Activated effector memory CD4-positive, alpha-beta T cell treated with anti-CD3 and anti-CD28 coated beads, Interleukin-2, amount 50 U/mL, for 16 hours (primary cell): Measurements from ENCODE around the gene RNPS1.
A peak's percentile ranks its signal among the peaks of the same experiment; 100 is the strongest.

Source experiments
- DNase-seq: peaks from one replicate; pipeline ENCODE4 v3.0.0-alpha.2; 2020

Gene RNPS1

DNA sequence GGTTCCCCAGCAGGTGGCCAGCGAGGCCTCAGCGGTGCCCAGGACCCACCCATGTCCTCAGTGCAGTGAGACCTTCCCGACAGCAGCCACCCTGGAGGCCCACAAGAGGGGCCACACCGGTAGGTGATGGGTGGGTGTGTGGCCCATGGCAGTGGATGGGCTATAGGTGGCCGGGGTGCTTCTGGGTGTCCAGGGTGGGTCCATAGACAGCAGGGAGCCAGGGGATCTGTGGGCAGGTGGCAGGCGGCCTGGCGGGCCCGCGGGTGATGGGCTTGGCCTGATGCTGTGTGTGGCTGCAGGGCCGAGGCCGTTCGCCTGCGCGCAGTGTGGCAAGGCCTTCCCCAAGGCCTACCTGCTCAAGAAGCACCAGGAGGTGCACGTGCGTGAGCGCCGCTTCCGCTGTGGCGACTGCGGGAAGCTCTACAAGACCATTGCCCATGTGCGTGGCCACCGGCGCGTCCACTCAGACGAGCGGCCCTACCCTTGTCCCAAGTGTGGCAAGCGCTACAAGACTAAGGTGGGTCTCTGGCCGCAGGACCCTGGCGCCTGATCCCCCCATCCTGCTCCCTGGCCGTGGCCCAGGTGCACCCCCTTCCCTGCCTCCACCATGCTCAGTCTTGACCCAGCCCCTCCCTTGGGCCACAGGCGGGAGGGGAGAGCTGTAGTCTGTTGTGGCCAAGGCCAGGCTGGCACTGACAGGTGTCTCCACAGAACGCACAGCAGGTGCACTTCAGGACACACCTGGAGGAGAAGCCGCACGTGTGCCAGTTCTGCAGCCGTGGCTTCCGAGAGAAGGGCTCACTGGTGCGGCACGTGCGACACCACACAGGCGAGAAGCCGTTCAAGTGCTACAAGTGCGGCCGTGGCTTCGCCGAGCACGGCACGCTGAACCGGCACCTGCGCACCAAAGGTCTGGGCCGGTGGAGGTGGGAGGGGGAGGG lies 33.8 kb downstream of the RNPS1 start:
- DNase-seq = no peak

DNA sequence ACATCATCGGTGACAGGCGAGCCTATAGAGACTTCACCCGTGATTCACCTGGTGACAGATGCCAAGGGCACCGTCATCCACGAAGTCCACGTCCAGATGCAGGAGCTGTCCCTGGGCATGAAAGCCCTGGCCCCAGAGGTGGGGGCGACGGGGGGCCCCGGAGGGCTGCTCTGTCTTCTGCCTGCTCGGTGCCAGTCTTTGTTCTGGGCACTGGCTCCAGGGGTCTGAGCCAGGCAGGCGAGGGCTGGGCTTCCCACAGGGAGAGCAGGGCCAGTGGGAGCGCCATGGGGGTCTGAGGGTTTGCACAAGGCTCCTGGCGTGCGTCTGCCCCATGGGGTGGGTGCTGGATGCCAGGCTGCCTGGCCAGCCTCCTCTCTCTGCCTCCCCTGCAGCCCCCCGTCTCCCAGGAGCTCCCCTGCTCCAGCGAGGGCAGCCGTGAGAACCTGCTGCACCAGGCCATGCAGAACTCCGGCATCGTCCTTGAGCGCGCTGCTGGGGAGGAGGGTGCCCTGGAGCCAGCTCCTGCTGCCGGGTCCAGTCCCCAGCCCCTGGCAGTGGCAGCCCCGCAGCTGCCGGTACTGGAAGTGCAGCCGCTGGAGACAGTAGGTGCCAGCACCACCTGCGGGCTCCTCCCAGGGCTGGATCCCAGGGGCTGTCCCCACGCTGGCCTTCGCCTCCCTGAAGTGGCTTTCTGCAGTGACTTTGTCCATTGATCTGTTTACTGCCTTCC lies 34.7 kb downstream of the RNPS1 start:
- DNase-seq = no peak

DNA sequence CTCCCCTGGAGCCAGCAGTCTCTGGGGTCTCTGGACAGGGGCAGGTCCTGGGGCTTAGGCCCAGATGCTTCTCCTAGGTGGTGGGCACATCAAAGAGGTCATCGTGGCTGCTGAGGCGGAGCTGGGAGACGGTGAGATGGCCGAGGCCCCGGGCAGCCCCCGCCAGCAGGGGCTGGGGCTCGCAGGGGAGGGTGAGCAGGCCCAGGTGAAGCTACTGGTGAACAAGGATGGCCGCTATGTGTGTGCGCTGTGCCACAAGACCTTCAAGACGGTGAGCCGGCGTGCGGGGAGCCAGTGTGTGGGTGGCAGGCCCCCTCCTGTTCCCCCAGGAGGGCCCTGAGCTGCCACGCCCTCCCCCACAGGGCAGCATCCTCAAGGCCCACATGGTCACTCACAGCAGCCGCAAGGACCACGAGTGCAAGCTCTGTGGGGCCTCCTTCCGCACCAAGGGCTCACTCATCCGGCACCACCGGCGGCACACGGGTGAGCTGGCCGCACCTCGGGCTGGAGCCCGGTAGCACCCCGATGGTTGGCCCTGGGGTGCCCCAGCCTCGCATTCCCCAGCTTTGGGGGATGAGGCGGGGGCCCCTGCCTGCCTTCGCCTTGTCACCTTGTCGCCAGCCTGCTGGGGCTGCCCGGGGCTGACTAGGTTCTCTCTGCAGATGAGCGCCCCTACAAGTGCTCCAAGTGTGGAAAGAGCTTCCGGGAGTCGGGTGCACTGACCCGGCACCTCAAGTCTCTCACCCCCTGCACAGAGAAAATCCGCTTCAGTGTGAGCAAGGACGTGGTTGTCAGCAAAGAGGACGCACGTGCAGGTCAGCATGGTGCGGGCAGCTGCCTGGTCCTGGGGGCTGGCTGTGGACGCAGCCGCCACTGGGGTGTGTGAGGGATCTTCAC lies 35.6 kb downstream of the RNPS1 start:
- DNase-seq = no peak

DNA sequence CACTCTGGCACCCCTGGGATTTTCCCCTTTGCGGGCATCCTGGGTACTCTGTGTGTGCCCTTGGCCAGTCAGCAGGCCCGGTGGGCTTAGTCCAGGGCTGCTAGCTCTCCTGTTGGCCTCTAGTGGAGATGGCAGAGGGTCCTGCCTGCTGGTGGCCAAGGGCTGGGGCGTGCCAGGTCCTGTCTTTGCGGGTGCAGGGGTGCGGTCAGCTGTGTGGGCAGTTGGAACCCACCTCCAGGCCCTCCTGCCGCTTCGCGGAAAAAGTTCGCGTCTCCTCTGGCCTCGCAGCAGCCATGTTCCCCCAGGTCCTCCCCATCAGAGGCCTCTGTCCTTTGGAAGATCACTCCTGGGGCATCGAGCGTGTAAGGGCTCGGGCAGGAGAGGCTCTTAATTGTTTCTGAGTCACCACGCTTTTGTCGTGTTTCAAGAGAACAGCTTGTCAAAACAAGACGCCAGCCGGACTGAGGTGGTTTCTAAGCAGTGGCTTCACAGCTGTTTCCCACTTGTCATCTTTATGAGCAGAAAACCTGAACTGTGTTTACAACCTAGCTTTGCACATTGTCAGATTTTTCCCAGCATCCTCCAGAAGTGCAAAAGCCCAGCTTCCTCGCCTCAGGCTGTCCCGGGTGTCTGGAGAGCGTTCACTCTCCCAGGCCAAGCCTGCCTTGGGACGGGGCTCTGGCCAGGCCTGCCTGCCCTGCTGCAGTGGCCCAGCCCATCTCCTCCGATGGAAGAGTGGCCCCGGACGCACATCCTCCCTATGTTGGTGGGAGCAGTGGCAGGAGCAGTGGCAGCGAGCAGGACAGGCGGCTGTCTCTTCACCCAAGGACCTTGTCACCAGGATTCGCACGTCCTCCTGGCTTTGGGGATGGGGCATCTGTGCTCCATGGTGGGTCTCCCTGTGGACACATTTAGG lies 36.7 kb downstream of the RNPS1 start:
- no peak for DNase-seq

DNA sequence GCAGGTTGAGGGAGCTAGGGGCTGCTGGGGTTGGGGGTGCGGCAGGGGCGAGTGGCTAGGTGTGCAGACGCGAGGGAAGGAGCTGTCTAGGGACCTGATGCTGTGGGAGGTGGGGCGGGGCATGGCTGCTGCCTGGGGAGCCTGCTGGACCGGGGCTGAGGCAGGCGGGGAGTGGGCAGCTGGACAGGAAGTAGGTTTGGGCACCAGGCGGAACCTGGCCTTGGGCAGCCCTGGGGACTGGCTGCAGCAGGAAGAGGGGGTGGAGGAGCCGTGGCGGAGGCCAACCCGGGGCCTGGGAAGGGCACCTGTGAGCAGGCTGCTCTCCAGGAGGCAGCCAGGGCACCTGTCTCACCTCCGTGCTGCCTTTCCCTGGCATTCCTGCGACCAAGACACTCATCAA lies 37.5 kb downstream of the RNPS1 start:
- DNase-seq = no peak

DNA sequence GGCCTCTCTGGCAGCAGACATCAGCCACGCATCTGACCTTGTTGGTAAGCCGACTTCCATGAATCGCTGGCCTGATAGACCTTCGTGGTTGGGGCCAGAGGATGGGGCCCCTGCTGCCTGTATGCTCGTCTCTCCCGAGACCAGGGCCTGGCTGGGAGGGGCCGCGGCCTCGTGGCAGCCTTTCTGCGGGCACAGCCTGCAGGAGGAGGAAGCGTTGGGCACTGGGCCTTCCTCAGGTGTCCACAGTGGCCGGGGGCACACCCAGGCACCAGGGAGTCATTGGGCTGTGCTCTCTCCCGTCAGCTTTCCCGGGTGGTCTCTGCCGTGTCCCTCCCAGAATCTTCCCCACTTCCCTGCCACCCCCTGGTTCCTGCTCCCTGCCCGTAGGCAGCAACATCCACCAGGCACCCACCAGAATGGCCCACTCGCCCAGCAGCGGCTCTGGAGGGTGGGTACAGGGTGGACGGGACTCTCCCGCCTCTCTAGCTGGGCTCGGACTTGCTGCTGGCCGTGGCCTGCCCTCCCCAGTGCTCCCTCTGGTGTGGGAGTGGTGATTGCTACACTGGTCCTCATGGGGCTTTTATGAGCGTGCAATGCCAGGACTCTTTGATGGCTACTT lies 38.2 kb downstream of the RNPS1 start:
- DNase-seq = no peak

DNA sequence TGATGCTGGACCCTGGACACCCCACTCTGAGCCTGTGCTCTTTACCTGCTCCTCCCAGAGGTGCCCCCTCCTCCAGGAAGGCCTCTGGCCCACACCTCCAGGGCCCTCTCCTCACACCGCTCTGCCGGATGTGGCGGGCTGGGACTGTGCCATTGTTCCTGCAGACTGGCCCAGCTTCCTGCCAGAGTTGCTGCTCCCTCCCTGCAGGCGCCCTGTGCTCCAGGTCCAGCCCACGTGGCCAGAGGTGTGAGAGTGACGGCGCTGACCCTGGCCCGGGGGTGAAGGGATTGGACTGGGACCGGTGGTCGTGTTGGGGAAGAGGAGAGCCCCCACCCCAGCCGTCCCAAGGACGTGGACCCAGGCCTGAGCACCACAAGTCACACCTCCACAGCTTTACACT lies 38.8 kb downstream of the RNPS1 start:
- no peak for DNase-seq

DNA sequence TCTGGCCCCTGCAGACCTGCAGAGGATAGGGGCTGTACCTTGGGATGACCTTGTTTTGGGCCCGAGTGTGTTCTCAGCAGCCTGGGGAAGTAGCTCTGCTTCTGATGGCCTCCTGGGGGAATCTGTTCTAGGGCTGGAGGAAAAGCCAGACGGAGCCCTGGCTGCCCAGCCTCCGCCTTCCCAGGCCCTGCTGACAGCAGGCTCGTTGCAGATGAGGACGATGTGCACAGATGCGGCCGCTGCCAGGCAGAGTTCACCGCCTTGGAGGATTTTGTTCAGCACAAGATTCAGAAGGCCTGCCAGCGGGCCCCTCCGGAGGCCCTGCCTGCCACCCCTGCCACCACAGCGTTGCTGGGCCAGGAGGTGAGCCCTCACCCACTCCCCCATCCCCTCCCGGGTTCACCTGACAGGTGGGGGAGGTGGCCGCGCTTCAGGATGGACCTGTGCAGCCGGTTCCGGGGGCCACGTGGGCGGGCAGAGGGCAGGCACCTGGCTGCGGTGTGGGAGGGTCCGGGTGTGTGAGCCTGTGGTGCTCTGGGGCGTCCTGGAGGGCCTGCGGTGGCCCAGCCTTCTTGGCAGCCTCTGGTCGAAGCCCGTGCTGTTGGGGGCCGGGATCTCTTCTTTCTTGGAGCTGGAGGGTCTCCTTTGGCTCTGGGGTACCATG lies 39.6 kb downstream of the RNPS1 start:
- DNase-seq = no peak

DNA sequence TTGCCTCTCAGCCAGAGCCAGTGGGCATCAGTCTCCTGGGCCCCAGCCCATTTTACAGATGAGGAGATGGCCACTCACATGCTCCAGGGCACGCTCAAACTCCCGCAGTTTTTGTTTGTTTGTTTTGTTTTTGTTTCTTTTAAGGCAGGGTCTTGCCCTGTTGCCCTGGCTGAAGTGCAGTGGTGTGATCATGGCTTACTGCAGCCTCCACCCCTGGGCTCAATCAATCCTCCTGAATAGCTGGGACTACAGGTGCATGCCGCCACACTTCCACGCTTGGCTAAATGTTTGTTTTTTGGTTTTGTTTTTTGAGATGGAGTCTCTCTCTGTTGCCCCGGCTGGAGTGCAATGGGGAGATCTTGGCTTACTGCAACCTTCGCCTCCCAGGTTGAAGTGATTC lies 41.0 kb downstream of the RNPS1 start:
- no peak for DNase-seq

DNA sequence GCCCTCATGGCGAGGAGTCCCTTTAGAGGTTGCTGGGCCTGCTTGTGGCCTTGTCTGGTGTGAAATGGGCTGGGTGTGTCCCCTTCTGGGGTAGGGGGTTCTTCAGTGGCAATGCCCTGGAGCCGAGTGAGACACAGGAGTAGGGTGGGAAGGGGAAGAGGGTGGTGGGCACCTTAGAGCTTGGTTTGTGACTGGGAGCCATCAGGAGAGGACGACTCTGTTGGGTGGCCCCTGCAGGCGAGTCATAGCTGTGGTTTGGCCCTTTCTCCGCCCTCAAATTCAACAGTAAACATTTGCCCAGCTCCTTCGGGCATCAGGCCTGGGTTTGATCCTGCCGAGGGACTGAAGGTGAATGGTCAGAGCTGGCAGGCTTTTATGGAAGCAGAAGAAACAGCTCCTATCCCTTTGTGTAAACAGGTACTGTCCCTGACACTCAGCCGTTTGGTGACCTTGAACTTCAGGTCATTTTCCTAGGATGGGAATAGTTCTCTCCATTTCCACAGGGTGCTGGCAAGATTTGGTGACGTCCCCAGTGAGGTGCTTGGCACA lies 41.6 kb downstream of the RNPS1 start:
- DNase-seq = no peak

DNA sequence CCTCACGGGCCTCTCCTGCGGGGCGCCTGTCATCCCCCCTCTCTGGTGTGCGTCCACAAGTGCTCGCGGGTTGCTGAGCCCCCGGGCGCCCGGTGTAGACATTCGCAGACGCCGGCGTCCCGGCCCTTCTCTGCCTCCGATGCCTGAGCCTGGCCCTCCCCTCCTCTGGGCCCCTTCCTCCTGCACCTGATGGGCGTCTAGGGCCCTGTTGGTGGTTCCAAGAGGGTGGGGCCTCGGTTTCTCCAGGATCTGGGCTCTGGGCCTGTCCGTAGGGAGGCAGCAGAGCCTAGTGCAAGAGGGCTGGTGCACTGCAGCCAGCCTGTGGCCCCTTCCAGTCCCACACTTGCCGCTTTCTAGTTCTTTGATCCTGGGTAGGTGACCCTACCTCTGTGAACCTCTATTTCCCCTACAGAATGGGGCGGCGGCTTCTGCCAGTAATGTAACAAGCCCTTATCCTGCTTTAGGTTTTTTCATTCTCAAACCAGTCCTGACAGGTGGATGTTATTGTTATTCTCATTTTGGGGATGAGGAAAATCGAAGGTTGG lies 43.9 kb downstream of the RNPS1 start:
- peak; percentile 75 for DNase-seq

DNA sequence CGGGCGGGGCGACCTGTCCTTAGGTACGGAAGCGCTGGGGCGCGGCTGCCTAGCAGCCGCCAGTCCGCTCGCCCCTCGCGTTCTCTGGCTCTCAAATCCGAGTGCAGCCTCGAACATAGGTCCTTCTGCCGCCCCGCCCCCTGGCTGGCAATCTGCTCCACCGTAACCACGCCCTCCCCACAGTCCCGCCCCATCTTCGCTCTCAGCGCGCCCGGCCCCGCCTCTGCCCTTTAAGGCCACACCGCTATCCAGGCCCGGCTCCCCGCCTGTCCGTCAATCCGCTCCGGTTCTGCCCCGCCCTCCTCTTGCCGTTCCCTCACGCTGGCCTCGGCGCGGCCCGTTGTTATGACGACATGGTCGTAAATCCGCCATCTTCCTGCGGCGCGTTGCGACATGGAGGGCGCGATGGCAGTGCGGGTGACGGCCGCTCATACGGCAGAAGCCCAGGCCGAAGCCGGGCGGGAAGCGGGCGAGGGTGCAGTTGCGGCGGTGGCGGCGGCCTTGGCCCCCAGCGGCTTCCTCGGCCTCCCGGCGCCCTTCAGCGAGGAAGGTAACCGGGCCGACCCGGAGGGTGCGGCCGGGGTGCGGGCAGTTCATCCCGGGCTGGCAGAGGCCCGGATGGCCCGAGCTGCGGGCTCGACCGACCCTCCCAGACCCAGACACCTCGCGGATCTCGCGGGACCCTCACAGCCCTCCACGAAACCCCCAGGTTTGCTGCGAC lies 44.5 kb downstream of the RNPS1 start, which contains the start of gene E4F1:
TSS of gene E4F1 (plus strand) at position 371 of the 721 bp plus-strand sequence. CDS start at position 394, 23 bp downstream.
- DNase-seq = peak; percentile 100

DNA sequence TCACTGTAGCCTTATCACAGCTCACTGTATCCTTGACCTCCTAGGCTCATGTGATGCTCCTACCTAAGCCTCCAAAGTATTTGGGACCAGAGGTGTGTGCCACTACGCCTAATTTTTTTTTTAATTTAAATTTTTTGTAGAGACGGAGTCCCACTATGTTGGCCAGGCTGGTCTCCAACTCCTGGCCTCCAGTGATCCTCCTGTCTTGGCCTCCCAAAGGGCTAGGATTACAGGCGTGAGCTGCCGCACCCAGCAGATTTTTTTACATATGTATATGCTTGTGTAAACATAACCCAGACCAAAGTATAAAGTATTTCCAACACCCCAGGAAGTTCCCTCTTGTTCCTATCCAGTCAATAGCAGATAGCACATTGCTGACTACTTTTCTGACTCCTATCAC lies 51.6 kb downstream of the RNPS1 start:
- DNase-seq = no peak

DNA sequence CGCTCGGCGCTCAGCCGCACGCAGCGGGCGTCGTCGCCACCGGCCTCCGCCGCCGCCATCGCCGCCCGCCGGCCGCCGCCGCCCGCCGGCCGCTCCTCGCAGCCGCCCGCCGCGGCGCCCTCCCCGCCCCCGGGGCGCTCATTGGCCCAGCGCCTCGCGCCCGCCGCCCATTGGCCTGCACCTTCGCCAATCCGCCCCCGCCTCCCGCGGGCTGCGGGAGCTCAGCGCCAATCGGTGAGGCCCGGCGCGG lies 53.3 kb downstream of the RNPS1 start, which contains the start of gene PGP:
TSS of gene PGP (minus strand) at position 122 of the 250 bp plus-strand sequence. CDS start at position 59, 63 bp downstream.
- DNase-seq = no peak

DNA sequence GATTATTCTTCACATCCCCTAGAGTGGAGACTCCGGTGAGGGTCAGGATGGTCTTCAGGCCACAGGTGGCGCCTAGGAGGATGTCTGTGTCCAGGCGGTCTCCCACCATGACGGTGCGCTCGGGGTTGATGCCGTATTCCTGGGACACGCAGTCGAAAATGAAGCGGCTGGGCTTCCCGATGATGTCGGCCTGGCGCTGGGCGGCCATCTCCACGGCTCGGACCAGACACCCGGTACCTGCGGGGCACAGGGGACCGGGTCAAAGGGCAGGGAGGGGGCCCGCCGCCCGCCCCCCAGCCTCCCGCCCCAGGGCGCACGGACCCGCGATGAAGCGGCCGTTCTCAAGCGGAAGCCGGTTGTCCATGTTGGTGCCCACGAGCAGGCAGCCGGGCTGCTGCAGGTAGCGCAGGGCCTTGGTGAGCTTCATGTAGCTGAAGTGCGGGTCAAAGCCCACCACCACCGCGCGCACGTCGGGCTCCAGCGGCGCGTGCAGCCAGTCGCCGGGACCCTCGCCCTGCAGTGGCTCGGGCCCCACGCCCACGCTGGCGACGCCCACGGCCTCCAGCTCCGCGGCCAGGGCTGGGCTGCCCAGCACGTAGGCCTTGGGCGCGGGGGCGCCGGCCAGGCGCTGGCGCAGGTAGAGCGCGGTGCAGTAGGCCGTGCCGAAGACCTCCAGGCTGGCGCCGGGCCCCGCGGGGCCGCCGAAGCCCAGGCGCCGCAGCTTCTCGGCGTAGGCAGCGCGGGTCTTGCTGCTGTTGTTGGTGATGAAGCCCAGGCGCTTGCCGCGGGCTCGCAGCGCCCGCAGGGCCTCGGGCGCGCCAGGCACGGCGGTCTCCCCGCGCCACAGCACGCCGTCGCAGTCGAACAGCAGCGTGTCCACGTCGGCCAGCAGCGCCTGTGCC lies 53.9 kb downstream of the RNPS1 start:
- no peak for DNase-seq

DNA sequence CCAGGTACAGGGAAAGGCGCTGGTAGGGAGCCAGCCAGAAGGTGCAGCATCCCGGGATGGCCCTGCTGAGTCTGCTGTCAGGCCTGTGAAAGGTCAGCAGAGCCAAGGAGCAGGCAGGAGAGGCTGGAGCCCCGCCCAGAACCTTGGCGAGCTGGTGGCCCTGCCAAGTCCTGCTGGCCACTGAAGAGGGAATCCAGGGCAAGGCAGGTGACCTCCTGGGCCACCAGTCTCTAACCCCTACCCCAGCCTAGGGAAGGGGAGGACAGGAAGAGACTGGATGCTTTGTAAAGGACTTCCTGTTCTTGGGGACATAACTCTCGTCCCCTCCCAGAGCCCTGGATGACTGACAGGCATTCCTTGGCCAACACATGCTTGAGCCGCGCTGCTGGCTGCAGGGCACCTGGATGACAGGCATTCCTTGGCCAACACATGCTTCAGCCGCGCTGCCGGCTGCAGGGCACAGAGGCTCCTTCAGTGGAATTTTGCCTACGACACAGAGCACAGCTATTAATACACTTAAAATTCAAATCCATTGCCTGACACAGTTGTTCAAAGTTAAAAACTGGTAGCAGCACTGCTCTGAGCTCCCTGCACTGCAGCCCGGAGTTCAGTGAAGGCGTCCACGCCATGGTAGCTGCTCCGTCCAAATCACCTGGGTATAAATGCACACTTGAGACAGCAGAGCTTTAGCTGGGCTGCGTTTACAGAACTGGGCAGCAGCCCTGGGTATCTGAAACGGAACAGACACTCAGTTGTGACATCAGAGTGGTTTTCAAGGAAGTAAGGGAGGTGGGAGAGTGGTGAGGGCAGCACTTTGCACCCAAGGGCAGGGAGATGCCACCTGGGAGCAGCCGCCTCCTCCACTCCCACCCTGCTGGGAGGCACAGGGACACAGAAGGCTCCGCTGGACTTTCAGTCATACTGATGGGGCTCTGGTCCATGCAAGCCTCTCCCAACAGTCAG lies 55.3 kb downstream of the RNPS1 start:
- no peak for DNase-seq

DNA sequence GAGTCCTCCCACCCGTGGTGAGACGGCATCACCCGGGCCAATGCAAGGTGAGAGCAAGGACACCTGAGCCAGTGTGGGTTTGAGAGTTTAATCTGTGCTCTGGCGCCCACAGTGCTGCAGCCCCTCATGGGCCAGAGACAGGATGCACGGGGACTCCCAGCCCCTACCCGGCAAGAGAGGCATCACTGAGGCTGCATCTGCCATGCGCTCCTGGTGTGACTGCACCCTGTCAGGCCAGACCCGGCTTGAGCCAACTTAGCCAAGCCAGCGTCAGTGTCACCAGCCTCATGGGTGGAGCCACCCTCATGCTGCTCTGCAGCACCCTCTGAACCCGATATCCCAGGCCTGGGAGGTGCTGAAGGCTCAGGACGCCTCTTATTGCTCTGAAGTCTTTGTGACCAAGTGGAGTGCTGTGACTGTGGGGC lies 56.0 kb downstream of the RNPS1 start:
- DNase-seq = no peak
